ENCODE data around the gene DIP2C. TPM values are rescaled to one million over a fixed set of nuclear protein-coding genes. Genes with fewer than 3 reads are reported as not detected.

The DIP2C gene
- total RNA-seq, 1 donor from 2014 or later: 30.8 TPM

- Histone ChIP-seq H3K4me1 (peaks cover 29% of the 10 kb centered on the region), H3K36me3 (peaks cover 72% of the 10 kb centered on the region), H3K27me3 (ENCODE audit: low read depth) (no peaks in the 10 kb centered on the region), H3K27ac (replicated peaks) (peak overlapping the region; percentile 61), H3K4me3 (no peak overlapping the region), H3K9me3 (replicated peaks) (no peaks in the 10 kb centered on the region)
- DNase-seq: no peak
- intact Hi-C loops (cut with micrococcal nuclease): no loop called here
- TF ChIP-seq CTCF (IDR thresholded peaks at IDR 0.05; ENCODE audit: borderline replicate concordance): no peak
Observed at GRCh38 chr10:279232-279631, 410.2 kb downstream of the DIP2C start.

GRCh38 chr10:278707-279106 lies 410.8 kb downstream of the DIP2C start:
- intact Hi-C loops (cut with micrococcal nuclease): no loop called here
- peaks cover 69% of the 10 kb centered on the region for H3K36me3 ChIP-seq
- DNase-seq: no peak
- peaks cover 29% of the 10 kb centered on the region for H3K4me1 ChIP-seq
- no peaks in the 10 kb centered on the region for H3K9me3 ChIP-seq (replicated peaks)
- peak overlapping the region; percentile 61 for H3K27ac ChIP-seq (replicated peaks)
- no peak for TF ChIP-seq CTCF (IDR thresholded peaks at IDR 0.05; ENCODE audit: borderline replicate concordance)
- H3K27me3 ChIP-seq (ENCODE audit: low read depth): no peaks in the 10 kb centered on the region
- no peak overlapping the region for H3K4me3 ChIP-seq

- TF ChIP-seq CTCF (IDR thresholded peaks at IDR 0.05; ENCODE audit: borderline replicate concordance): no peak
- Histone ChIP-seq H3K4me1 (peaks cover 29% of the 10 kb centered on the region), H3K27ac (replicated peaks) (no peak overlapping the region), H3K9me3 (replicated peaks) (no peaks in the 10 kb centered on the region), H3K36me3 (peaks cover 63% of the 10 kb centered on the region), H3K27me3 (ENCODE audit: low read depth) (no peaks in the 10 kb centered on the region), H3K4me3 (no peak overlapping the region)
- DNase-seq: no peak
- intact Hi-C loops (cut with micrococcal nuclease): no loop called here
Observed at GRCh38 chr10:277963-278362, 411.5 kb downstream of the DIP2C start.

GRCh38 chr10:275680-276079 lies 413.8 kb downstream of the DIP2C start:
- peaks cover 20% of the 10 kb centered on the region for H3K4me1 ChIP-seq
- no peak overlapping the region for H3K27ac ChIP-seq (replicated peaks)
- H3K27me3 ChIP-seq (ENCODE audit: low read depth): no peaks in the 10 kb centered on the region
- peaks cover 42% of the 10 kb centered on the region for H3K36me3 ChIP-seq
- DNase-seq: no peak
- no peaks in the 10 kb centered on the region for H3K9me3 ChIP-seq (replicated peaks)
- intact Hi-C loops (cut with micrococcal nuclease): no loop called here
- no peak for TF ChIP-seq CTCF (IDR thresholded peaks at IDR 0.05; ENCODE audit: borderline replicate concordance)
- no peak overlapping the region for H3K4me3 ChIP-seq

GRCh38 chr10:274866-275265 lies 414.6 kb downstream of the DIP2C start:
- intact Hi-C loops (cut with micrococcal nuclease): no loop called here
- no peak for TF ChIP-seq CTCF (IDR thresholded peaks at IDR 0.05; ENCODE audit: borderline replicate concordance)
- Histone ChIP-seq H3K36me3 (peaks cover 35% of the 10 kb centered on the region), H3K27me3 (ENCODE audit: low read depth) (no peaks in the 10 kb centered on the region), H3K4me3 (no peak overlapping the region), H3K9me3 (replicated peaks) (no peaks in the 10 kb centered on the region), H3K27ac (replicated peaks) (no peak overlapping the region), H3K4me1 (peaks cover 19% of the 10 kb centered on the region)
- DNase-seq: no peak

- intact Hi-C loops (cut with micrococcal nuclease): no loop called here
- Histone ChIP-seq H3K27ac (replicated peaks) (no peak overlapping the region), H3K4me1 (peaks cover 1% of the 10 kb centered on the region), H3K9me3 (replicated peaks) (no peaks in the 10 kb centered on the region), H3K4me3 (no peak overlapping the region), H3K36me3 (peaks cover 23% of the 10 kb centered on the region), H3K27me3 (ENCODE audit: low read depth) (no peaks in the 10 kb centered on the region)
- DNase-seq: no peak
- TF ChIP-seq CTCF (IDR thresholded peaks at IDR 0.05; ENCODE audit: borderline replicate concordance): no peak
Observed at GRCh38 chr10:273088-273487, 416.4 kb downstream of the DIP2C start.
